ENCODE data around the gene HDAC2.

DNA sequence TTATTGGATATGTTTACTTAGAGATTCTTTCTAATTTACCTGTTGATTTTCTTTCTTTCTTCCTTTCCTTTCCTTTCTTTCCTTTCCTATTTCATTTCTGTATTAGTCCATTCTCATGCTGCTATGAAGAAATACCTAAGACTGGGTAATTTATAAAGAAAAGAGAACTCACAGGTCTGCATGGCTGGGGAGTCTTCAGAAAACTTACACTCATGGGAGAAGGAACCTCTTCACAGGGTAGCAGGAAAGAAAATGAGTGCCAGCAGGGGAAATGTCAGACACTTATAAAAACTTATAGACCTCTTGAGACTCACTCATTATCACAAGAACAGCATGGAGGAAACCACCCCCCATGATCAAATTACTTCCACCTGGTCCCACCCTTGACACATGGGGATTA, 40.8 kb downstream of the HDAC2 start:
- TF ChIP-seq, protein P1, sequence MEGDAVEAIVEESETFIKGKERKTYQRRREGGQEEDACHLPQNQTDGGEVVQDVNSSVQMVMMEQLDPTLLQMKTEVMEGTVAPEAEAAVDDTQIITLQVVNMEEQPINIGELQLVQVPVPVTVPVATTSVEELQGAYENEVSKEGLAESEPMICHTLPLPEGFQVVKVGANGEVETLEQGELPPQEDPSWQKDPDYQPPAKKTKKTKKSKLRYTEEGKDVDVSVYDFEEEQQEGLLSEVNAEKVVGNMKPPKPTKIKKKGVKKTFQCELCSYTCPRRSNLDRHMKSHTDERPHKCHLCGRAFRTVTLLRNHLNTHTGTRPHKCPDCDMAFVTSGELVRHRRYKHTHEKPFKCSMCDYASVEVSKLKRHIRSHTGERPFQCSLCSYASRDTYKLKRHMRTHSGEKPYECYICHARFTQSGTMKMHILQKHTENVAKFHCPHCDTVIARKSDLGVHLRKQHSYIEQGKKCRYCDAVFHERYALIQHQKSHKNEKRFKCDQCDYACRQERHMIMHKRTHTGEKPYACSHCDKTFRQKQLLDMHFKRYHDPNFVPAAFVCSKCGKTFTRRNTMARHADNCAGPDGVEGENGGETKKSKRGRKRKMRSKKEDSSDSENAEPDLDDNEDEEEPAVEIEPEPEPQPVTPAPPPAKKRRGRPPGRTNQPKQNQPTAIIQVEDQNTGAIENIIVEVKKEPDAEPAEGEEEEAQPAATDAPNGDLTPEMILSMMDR (IDR thresholded peaks at IDR 0.05) = no peak
- TF ChIP-seq POLR2A (IDR thresholded peaks at IDR 0.05) = no peak

All from adrenal gland (tissue), 5 donors.